ACC112 (cell line): ENCODE data around the gene KLHL17.
"Not testable (repeated sequence)": the region's sequence is repeated elsewhere in the genome, so short reads cannot be mapped to it uniquely, and the experiment has no call there.

ENCODE experiments used
- H2AFZ ChIP-seq: fragments of 200-600 bp; sonication (generic); one replicate; pipeline ENCODE4 v1.6.0; 2017; ENCODE audit warnings: antibody characterized with exemption, low read length; ENCODE audit not compliant: unreplicated experiment
- H3K27ac ChIP-seq: fragments of 200-600 bp; sonication (generic); 2 replicates; pipeline ENCODE4 v1.5.1; 2014; ENCODE audit warnings: low read depth, mild to moderate bottlenecking, antibody characterized with exemption, low read length, moderate library complexity
- H3K27me3 ChIP-seq: fragments of 200-600 bp; sonication (generic); 2 replicates; pipeline ENCODE4 v1.6.1; 2014; ENCODE audit warnings: mild to moderate bottlenecking, antibody characterized with exemption, low read length, moderate library complexity, mixed read lengths; ENCODE audit not compliant: insufficient read depth
- H3K36me3 ChIP-seq: fragments of 200-600 bp; sonication (generic); 2 replicates; pipeline ENCODE4 v1.6.1; 2016; ENCODE audit warnings: mild to moderate bottlenecking, antibody characterized with exemption, low read length, moderate library complexity, mixed read lengths; ENCODE audit not compliant: insufficient read depth
- H3K4me1 ChIP-seq: fragments of 200-600 bp; sonication (generic); one replicate; pipeline ENCODE4 v1.6.1; 2016; ENCODE audit warnings: low read length, mixed read lengths; ENCODE audit not compliant: insufficient read depth, unreplicated experiment, control insufficient read depth
- H3K4me3 ChIP-seq: fragments of 200-600 bp; sonication (generic); 2 replicates; pipeline ENCODE4 v1.5.1; 2014; ENCODE audit warnings: mild to moderate bottlenecking, low read depth, low read length
- H3K79me2 ChIP-seq: fragments of 200-600 bp; sonication (generic); one replicate; pipeline ENCODE4 v1.6.0; 2016; ENCODE audit warnings: low read length; ENCODE audit not compliant: control insufficient read depth, unreplicated experiment, insufficient read depth

Gene KLHL17

DNA sequence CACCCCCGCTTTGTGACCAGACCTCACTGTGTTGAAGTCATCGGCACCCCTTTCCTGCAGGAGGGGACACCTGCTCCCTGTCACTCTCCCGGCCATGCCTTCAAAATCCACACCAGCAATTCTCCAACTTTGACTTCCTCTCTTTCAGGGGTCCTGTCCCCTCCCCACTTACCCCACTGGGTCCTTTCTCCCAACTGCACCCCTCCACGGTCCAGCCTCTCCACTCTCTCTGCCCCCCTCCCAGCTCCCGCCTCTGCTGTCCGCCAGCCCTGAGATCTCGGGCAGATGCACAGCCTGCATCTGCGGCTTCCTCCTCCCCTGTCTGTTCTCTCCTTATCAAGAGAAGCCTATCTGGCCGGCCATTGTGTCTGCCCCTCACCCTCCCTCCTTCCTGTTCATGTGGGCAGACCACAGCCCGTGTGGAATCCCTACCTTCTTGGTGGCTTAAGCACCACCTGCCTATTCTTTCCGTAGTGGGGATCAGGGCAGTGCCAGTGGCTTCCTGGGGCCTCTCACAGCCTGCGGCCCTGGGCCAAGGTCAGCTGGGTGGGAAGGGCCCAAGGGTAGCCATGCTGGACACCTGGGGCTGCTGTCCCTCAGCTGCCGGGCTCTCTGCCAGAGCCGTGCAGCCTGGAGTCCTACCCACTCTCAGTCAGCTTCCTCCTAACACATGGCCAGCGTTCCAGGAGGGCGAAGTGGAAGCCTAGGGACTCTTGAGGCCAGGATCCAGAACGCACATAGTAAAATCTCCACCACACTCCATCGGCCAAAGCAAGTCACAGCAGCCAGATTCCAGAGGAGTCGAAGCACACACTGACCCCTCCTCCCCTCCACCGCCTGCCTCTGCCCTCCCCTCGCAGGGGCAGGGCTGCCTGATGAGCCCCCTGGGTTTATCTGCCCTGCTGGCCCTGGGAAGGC, 44.7 kb downstream of the KLHL17 start:
- Histone ChIP-seq H3K79me2 (no peaks in the 10 kb centered on the region), H3K4me3 (no peak overlapping the region), H2AFZ (no peak overlapping the region), H3K27me3 (no peaks in the 10 kb centered on the region), H3K36me3 (no peaks in the 10 kb centered on the region), H3K4me1 (peaks cover 13% of the 10 kb centered on the region), H3K27ac (no peak overlapping the region; the same call in 1 of the 2 replicates)

DNA sequence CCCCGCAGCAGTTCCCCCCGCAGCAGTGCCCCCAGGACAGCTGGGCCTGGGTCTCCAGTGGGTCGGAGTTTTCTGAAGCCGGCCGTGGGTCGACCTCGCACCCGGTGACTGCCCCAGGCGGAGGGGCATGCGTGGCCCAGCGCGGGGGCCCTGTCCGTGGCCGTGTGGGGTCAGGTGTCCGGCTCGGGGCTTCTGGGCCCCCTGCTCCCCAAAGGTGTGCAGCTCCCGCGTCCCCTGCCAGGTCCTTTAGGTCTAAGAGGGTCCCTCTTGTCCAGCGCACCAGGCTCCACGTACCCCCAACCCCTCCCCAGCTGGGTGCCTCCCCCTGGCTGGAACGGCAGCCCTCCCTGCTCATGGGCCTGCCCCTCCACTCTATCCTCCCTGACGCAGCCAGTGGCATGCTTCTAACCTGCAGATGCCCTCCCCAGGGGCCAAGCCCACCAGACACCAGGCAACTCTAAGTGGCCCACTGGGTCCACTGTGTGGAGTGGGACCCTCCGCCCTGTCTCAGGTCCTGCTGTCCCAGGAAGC, 45.5 kb downstream of the KLHL17 start:
- Histone ChIP-seq H3K27ac (no peak overlapping the region), H3K4me1 (peaks cover 13% of the 10 kb centered on the region), H2AFZ (no peak overlapping the region), H3K27me3 (no peaks in the 10 kb centered on the region), H3K79me2 (no peaks in the 10 kb centered on the region), H3K4me3 (no peak overlapping the region), H3K36me3 (no peaks in the 10 kb centered on the region)

- no peak overlapping the region for H3K4me3 ChIP-seq
- H3K4me1 ChIP-seq = peaks cover 13% of the 10 kb centered on the region
- no peaks in the 10 kb centered on the region for H3K79me2 ChIP-seq
- no peak overlapping the region for H3K27ac ChIP-seq
- H3K27me3 ChIP-seq = no peaks in the 10 kb centered on the region
- no peak overlapping the region for H2AFZ ChIP-seq
- H3K36me3 ChIP-seq = no peaks in the 10 kb centered on the region
These were observed 46.1 kb downstream of the KLHL17 start for GRCh38 chr1:1006305-1007159.

DNA sequence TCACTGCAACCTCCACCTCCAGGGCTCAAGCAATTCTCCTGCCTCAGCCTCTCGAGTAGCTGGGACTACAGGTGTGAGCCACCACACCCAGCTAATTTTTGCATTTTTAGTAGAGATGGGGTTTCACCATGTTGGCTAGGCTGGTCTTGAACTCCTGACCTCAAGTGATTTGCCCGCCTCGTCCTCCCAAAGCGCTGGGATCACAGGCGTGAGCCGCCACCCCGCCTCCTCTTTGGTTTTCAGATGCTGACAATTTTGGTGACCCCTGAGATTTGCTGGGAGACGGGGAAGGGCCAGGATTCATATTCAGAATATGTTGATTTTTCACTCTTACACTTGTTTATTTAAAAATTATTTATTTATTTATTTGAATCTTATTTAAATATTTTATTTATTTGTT, 49.7 kb downstream of the KLHL17 start:
- not testable (repeated sequence) for H3K27me3 ChIP-seq, H3K4me3 ChIP-seq, H2AFZ ChIP-seq, H3K27ac ChIP-seq
- H3K36me3 ChIP-seq = peaks cover 15% of the 10 kb centered on the region; the same call in 1 of the 2 replicates
- H3K79me2 ChIP-seq = peaks cover 18% of the 10 kb centered on the region
- peaks cover 17% of the 10 kb centered on the region for H3K4me1 ChIP-seq

DNA sequence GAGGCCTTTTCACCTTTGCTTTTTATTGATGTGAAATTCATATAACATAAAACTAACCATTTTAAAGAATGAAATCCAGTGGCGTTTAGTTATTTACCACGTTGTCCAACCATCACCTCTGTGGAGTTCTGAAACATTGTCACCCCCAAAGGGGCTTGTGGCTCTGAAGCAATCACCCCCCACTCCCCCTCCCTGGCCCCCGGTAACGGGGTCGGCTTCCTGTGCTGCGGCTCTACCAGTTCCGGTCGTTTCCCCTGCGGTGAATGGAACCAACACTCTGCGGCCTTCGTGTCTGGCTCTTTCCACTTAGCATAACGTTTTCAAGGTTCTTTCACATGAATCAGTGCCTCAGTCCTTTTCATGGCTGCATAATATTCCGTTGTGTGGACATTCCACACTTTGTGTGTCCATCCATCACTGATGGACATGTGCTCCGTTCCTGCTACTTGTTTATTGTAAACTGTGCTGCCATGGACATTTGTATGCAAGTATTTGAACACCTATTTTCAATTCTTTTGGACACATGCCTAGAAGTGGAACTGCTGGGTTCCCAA, 51.1 kb downstream of the KLHL17 start:
- Histone ChIP-seq H3K4me3 (no peak overlapping the region), H3K36me3 (peaks cover 17% of the 10 kb centered on the region; the same call in 1 of the 2 replicates), H3K27ac (no peak overlapping the region), H3K27me3 (no peaks in the 10 kb centered on the region), H2AFZ (no peak overlapping the region), H3K4me1 (peaks cover 11% of the 10 kb centered on the region), H3K79me2 (peaks cover 20% of the 10 kb centered on the region)

GRCh38 chr1:1012736-1013104, 52.3 kb downstream of the KLHL17 start:
- peak overlapping the region; percentile 30 for H2AFZ ChIP-seq
- peak overlapping the region; percentile 96 for H3K4me3 ChIP-seq
- H3K36me3 ChIP-seq = peaks cover 17% of the 10 kb centered on the region; the same call in 1 of the 2 replicates
- H3K79me2 ChIP-seq = peaks cover 20% of the 10 kb centered on the region
- not testable (repeated sequence) for H3K27me3 ChIP-seq
- H3K4me1 ChIP-seq = peaks cover 11% of the 10 kb centered on the region
- peak overlapping the region; percentile 95 for H3K27ac ChIP-seq

DNA sequence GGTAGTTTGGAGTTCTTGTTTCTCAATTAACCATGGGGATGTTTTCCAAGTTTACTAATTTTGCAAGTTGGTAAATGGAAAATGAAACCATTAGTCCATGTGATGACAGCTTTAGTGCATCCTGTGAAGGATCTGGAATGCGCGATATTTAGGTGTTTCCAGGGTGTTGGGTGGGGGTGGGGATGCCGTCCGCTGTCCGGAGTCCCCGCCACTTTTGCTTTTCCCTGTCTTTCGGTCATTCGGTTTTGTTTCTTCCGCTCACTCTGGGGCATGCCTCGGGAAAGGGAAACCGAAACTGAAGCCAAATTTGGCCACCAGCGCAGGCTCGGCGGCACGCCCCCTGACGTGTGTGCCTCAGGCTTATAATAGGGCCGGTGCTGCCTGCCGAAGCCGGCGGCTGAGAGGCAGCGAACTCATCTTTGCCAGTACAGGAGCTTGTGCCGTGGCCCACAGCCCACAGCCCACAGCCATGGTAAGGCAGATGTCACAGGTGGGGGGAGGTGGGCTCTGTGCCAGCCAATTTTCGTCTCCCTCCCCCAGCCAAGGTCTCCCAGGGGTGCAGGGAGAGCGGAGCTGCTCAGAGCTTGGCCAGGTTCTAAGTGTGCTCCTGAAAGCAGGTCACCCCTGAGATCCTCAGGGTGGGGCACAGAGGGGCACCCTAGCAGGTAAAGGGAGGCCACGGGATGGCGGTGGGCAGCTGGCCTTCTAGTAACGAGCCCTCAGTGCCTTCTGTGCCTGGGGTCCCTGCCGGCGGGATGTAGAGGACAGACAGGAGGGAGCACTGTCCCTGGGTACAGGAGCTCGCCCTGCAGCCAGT, 52.9 kb downstream of the KLHL17 start, which contains the start of gene ISG15:
ISG15 (plus strand) TSS at position 393 of the 817 bp plus-strand sequence; CDS start at position 470, 77 bp downstream.
- Histone ChIP-seq H3K4me3 (peak within 1 kb of the TSS; percentile 96), H3K4me1 (peaks cover 11% of the 10 kb centered on the region), H3K27ac (peak within 1 kb of the TSS; percentile 95), H3K27me3 (no peaks in the 10 kb centered on the region), H3K36me3 (peaks cover 17% of the 10 kb centered on the region; the same call in 1 of the 2 replicates), H3K79me2 (peaks cover 20% of the 10 kb centered on the region), H2AFZ (peak within 1 kb of the TSS; percentile 30)

DNA sequence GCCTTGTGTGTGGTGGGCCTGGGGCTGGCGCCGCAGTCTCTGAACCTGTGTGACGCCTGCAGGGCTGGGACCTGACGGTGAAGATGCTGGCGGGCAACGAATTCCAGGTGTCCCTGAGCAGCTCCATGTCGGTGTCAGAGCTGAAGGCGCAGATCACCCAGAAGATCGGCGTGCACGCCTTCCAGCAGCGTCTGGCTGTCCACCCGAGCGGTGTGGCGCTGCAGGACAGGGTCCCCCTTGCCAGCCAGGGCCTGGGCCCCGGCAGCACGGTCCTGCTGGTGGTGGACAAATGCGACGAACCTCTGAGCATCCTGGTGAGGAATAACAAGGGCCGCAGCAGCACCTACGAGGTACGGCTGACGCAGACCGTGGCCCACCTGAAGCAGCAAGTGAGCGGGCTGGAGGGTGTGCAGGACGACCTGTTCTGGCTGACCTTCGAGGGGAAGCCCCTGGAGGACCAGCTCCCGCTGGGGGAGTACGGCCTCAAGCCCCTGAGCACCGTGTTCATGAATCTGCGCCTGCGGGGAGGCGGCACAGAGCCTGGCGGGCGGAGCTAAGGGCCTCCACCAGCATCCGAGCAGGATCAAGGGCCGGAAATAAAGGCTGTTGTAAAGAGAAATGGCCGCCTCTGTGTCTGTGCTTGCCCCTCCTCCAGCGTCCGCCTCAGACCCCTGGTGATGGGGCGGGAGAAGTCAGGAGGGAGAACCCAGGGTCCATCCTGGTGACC, 53.7 kb downstream of the KLHL17 start:
- H3K79me2 ChIP-seq = peaks cover 20% of the 10 kb centered on the region
- no peaks in the 10 kb centered on the region for H3K27me3 ChIP-seq
- peak overlapping the region; percentile 95 for H3K27ac ChIP-seq
- H3K36me3 ChIP-seq = peaks cover 17% of the 10 kb centered on the region; the same call in 1 of the 2 replicates
- peak overlapping the region; percentile 96 for H3K4me3 ChIP-seq
- peaks cover 11% of the 10 kb centered on the region for H3K4me1 ChIP-seq
- no peak overlapping the region for H2AFZ ChIP-seq
